PC-3 (cell line): ENCODE data around the gene OPRL1. TPM values are rescaled to one million over a fixed set of nuclear protein-coding genes. Genes with fewer than 3 reads are reported as not detected.

Source experiments
- ATAC-seq: fragments of 200-7000 bp; cut with Tn5 transposase; 2 replicates; pipeline ENCODE4 v1.9.1; 2020; ENCODE audit warnings: mild to moderate bottlenecking, moderate library complexity
- BruUV-seq: library from RNA; stranded (reverse); fragments of 400-500 nt; replicated peaks from 2 replicates; lab custom pipeline; 2021; lab: Mats Ljungman, UMichigan
- CTCF ChIA-PET: fragments of 300-600 bp; sonication (Branson Sonifier 250); formaldehyde crosslinking; loops from one replicate; lab custom pipeline; 2022; ENCODE audit warnings: antibody characterized with exemption; lab: Charles Lee
- POLR2A ChIA-PET: fragments of 300-600 bp; sonication (Branson Sonifier 250); formaldehyde crosslinking; loops from one replicate; lab custom pipeline; 2022; ENCODE audit warnings: antibody characterized with exemption; ENCODE audit not compliant: unreplicated experiment; lab: Charles Lee
- DNase-seq: peaks from one replicate; pipeline ENCODE4 v3.0.0-alpha.2; 2015
- H2AFZ ChIP-seq: fragments of 300-600 bp; sonication (generic); 2 replicates; pipeline ENCODE4 v1.6.0; 2016; ENCODE audit warnings: antibody characterized with exemption, low read length
- H3F3A ChIP-seq: fragments of 300-600 bp; sonication (generic); one replicate; pipeline ENCODE4 v1.6.0; 2017; ENCODE audit warnings: antibody characterized with exemption, low read length, control low read depth, mild to moderate bottlenecking; ENCODE audit not compliant: unreplicated experiment
- H3K27ac ChIP-seq: fragments of 300-600 bp; sonication (generic); 2 replicates; pipeline ENCODE4 v1.5.1; 2016; ENCODE audit warnings: mild to moderate bottlenecking, low read length
- H3K27me3 ChIP-seq: fragments of 300-600 bp; sonication (generic); 2 replicates; pipeline ENCODE4 v1.6.1; 2016; ENCODE audit warnings: low read length, mixed read lengths
- H3K36me3 ChIP-seq: fragments of 300-600 bp; sonication (generic); 2 replicates; pipeline ENCODE4 v1.6.1; 2016; ENCODE audit warnings: low read depth, mixed run types, low read length, mixed read lengths
- H3K4me1 ChIP-seq: fragments of 300-600 bp; sonication (generic); 2 replicates; pipeline ENCODE4 v1.5.1; 2016; ENCODE audit warnings: low read length; ENCODE audit not compliant: insufficient read depth
- H3K4me2 ChIP-seq: fragments of 300-600 bp; sonication (generic); 2 replicates; pipeline ENCODE4 v1.6.0; 2016; ENCODE audit warnings: low read length
- H3K4me3 ChIP-seq: fragments of 300-600 bp; sonication (generic); 2 replicates; pipeline ENCODE4 v1.5.1; 2016; ENCODE audit warnings: mild to moderate bottlenecking, low read length, mixed read lengths
- H3K79me2 ChIP-seq: fragments of 300-600 bp; sonication (generic); 2 replicates; pipeline ENCODE4 v1.6.1; 2017; ENCODE audit warnings: low read length, mixed read lengths
- H3K9ac ChIP-seq: fragments of 300-600 bp; sonication (generic); 2 replicates; pipeline ENCODE4 v1.6.0; 2016; ENCODE audit warnings: mild to moderate bottlenecking, low read length
- H3K9me2 ChIP-seq: fragments of 300-600 bp; sonication (generic); replicated peaks from 2 replicates; pipeline ENCODE4 v1.6.1; 2016; ENCODE audit warnings: mixed run types, low read length, mixed read lengths
- H3K9me3 ChIP-seq: fragments of 300-600 bp; sonication (generic); 2 replicates; pipeline ENCODE4 v1.6.1; 2016; ENCODE audit warnings: low read length, mixed read lengths
- H4K20me1 ChIP-seq: fragments of 300-600 bp; sonication (generic); 2 replicates; pipeline ENCODE4 v1.6.1; 2016; ENCODE audit warnings: low read length, mixed read lengths
- EZH2 ChIP-seq: fragments of 300-600 bp; sonication (generic); IDR thresholded peaks from one replicate; pipeline ENCODE4 v1.6.1; 2017; ENCODE audit warnings: antibody characterized with exemption, mild to moderate bottlenecking, low read length; ENCODE audit not compliant: unreplicated experiment
- EZH2phosphoT487 ChIP-seq: fragments of 300-600 bp; sonication (generic); IDR thresholded peaks from 2 replicates; pipeline ENCODE4 v1.6.1; 2018; ENCODE audit warnings: mild to moderate bottlenecking, antibody characterized with exemption, low read length, borderline replicate concordance
- intact Hi-C: fragments of 100-400 bp; cut with micrococcal nuclease; formaldehyde crosslinking; loops from 2 replicates; pipeline ENCODE4 v1.9.0; 2023
- total RNA-seq: library from RNA; depleted of rRNA; stranded (reverse); fragments of >200 nt; gene quantifications from 2 replicates; pipeline ENCODE4 v1.2.3, GENCODE V29; 2014
- TF ChIP-seq, protein P1 (sequence below): fragments of 300-600 bp; sonication (generic); conservative IDR thresholded peaks from 2 replicates; pipeline ENCODE4 v1.5.1; 2017; ENCODE audit warnings: antibody characterized with exemption, low read depth, mild to moderate bottlenecking, low read length

OPRL1 gene
- total RNA-seq, 1 experiment from 2014 or later, result 5.6 TPM

DNA sequence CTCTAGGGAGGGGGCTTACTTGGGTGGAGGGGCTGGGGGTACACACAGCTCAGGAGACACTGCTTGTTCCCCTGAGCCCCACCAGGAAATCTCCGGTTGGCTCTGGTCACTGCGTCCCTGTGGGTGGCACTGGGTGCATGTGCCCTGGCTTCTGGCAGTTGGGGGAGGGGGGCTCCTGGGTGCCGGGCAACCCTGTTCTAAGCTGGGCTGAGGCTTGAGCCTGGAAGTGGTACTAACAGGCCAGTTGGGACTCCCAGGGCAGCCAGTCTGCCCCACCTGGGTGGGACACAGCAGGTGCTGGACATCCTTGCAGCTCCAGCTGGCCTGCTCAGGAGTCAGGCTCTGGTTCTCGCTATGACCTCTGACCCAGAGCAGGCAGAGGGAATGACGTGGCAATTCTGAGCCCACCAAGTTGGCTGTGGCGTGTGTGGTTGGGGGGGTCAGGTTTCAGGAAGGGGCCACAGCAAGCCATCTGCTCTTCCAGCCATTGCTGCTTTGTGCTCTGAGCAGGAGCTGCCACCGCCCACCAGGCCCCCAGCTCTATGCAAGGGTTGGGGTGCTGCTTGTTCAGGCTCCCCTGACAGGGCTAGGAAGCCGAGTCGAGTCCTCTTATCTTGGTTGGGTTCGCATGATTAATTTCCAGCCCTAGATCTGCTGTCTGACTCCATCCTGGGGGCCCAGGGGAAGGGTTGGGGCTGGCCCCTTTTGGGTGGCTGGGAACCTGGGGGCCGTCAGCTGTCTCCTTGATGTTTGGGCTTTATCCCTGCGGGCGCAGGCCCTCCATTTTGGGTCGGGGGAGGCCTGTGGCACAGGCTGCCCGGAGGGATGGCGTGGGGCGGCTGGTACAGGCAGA, 43.3 kb upstream of the OPRL1 start:
- no peaks in the 10 kb centered on the region for H3K9me3 ChIP-seq
- DNase-seq (no peak), ATAC-seq (no peak)
- H3K4me3 ChIP-seq, result no peak overlapping the region
- H2AFZ ChIP-seq, result no peak overlapping the region
- no peaks in the 10 kb centered on the region for H3K36me3 ChIP-seq
- no peaks in the 10 kb centered on the region for H3K4me1 ChIP-seq
- H3K9me2 ChIP-seq, result no peaks in the 10 kb centered on the region
- TF ChIP-seq EZH2phosphoT487, result no peak
- H3K27me3 ChIP-seq, result no peaks in the 10 kb centered on the region
- no peaks in the 10 kb centered on the region for H4K20me1 ChIP-seq
- H3F3A ChIP-seq, result no peaks in the 10 kb centered on the region
- BruUV-seq, result no TSS peak
- ChIA-PET POLR2A (no interaction called here), CTCF (no interaction called here)
- intact Hi-C loops, result no loop called here
- H3K9ac ChIP-seq, result no peak overlapping the region
- H3K27ac ChIP-seq, result no peak overlapping the region
- no peak overlapping the region for H3K4me2 ChIP-seq
- no peaks in the 10 kb centered on the region for H3K79me2 ChIP-seq

DNA sequence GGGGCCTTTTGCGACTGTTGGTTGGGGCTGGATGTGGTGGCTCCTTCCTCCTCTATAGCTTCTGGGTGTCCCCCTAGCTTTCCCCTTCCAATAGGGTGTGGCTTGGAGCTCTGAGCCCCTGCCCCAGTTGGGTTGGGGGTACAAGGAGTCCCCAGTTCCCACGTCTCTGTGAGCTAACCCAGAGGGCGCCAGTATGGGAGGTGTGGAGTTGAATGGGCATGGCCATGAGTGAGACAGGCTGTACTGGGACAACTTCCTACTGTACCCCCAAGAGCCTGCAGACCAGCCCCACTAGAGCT, 42.7 kb upstream of the OPRL1 start:
- CTCF ChIA-PET, result no interaction called here
- H3K9ac ChIP-seq, result no peak overlapping the region
- no peaks in the 10 kb centered on the region for H4K20me1 ChIP-seq
- H3K9me2 ChIP-seq, result no peaks in the 10 kb centered on the region
- no peak overlapping the region for H3K27ac ChIP-seq
- no peaks in the 10 kb centered on the region for H3K27me3 ChIP-seq
- H3K4me2 ChIP-seq, result no peak overlapping the region
- H3K36me3 ChIP-seq, result no peaks in the 10 kb centered on the region
- POLR2A ChIA-PET, result no interaction called here
- no peak overlapping the region for H3K4me3 ChIP-seq
- no peaks in the 10 kb centered on the region for H3K79me2 ChIP-seq
- no peak for ATAC-seq
- DNase-seq, result no peak
- BruUV-seq, result no TSS peak
- peaks cover 5% of the 10 kb centered on the region for H3K4me1 ChIP-seq
- intact Hi-C loops, result no loop called here
- no peaks in the 10 kb centered on the region for H3K9me3 ChIP-seq
- no peaks in the 10 kb centered on the region for H3F3A ChIP-seq
- no peak overlapping the region for H2AFZ ChIP-seq
- TF ChIP-seq, protein P1, sequence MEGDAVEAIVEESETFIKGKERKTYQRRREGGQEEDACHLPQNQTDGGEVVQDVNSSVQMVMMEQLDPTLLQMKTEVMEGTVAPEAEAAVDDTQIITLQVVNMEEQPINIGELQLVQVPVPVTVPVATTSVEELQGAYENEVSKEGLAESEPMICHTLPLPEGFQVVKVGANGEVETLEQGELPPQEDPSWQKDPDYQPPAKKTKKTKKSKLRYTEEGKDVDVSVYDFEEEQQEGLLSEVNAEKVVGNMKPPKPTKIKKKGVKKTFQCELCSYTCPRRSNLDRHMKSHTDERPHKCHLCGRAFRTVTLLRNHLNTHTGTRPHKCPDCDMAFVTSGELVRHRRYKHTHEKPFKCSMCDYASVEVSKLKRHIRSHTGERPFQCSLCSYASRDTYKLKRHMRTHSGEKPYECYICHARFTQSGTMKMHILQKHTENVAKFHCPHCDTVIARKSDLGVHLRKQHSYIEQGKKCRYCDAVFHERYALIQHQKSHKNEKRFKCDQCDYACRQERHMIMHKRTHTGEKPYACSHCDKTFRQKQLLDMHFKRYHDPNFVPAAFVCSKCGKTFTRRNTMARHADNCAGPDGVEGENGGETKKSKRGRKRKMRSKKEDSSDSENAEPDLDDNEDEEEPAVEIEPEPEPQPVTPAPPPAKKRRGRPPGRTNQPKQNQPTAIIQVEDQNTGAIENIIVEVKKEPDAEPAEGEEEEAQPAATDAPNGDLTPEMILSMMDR, result no peak
- TF ChIP-seq EZH2phosphoT487 (no peak), EZH2 (no peak)

DNA sequence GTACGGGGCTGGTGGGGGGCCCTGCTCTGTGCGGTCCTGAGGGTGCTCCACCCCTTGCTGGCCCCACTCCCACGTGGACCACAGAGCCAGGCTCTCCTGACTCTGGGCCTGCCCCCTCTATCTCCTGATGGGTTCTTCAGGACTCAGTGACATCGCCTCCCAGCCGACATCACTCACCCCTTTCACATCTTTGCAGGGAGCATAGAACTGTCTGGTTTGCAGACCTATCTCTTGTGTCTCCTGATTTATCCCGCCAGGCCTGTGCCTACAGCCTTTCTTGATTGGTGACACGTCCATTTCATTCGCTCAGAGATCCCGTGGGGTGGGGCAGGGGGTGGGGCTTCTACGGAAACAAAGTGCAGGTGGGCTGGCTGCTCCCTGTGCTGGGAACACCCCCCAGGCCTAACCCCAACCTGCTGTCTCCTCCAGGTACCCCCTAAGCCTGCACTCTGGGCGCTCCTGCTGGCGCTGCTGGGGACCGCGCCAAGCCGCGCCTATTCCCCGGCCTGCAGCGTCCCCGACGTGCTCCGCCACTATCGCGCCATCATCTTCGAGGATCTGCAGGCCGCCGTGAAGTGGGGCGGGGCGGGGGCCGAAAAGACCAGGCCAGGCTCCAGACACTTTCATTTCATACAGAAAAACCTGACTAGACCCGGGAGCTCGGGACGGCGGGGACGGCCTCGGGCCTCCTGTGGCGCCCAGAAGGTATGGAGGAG, 42.2 kb upstream of the OPRL1 start:
- BruUV-seq, result no TSS peak
- no peaks in the 10 kb centered on the region for H3K9me3 ChIP-seq
- H4K20me1 ChIP-seq, result no peaks in the 10 kb centered on the region
- no peaks in the 10 kb centered on the region for H3K79me2 ChIP-seq
- intact Hi-C loops, result loop anchor here (2.0 kb wide), 1 partner anchor 25 kb away; the partner anchor contains the start of gene TCEA2
- no peak overlapping the region for H3K27ac ChIP-seq
- H2AFZ ChIP-seq, result no peak overlapping the region
- peak; percentile 21 for DNase-seq
- ChIA-PET POLR2A (no interaction called here), CTCF (interaction anchor here (1.0 kb wide), 1 partner anchor 36 kb away, joined by 3 read pairs; no protein-coding TSS in a partner anchor)
- H3F3A ChIP-seq, result no peaks in the 10 kb centered on the region
- H3K9me2 ChIP-seq, result no peaks in the 10 kb centered on the region
- ATAC-seq, result peak; percentile 1; the same call in 1 of the 2 replicates
- peak overlapping the region; percentile 71; the same call in 1 of the 2 replicates for H3K4me3 ChIP-seq
- H3K4me2 ChIP-seq, result peak overlapping the region; percentile 88
- H3K9ac ChIP-seq, result no peak overlapping the region
- TF ChIP-seq EZH2phosphoT487 (no peak), EZH2 (no peak)
- TF ChIP-seq, protein P1, result no peak
- H3K36me3 ChIP-seq, result no peaks in the 10 kb centered on the region
- H3K27me3 ChIP-seq, result no peaks in the 10 kb centered on the region
- H3K4me1 ChIP-seq, result peaks cover 8% of the 10 kb centered on the region
